Lower leg skin (tissue), 3 donors: ENCODE data around the gene HILPDA.
"Not testable (repeated sequence)": the region's sequence is repeated elsewhere in the genome, so short reads cannot be mapped to it uniquely, and the experiment has no call there.

Experiments used
- POLR2A ChIP-seq, 2 donors: fragments of 450-650 bp; IDR thresholded peaks; one replicate each; pipeline ENCODE4 v1.6.1; 2016 to 2017; ENCODE audit warnings: antibody characterized with exemption in 2 of 2, mild to moderate bottlenecking in 1 of 2, moderate library complexity in 1 of 2
- TF ChIP-seq, protein P1 (sequence below), 3 donors: fragments of 450-650 bp; IDR thresholded peaks; one replicate each; pipeline ENCODE4 v1.5.1; 2016; ENCODE audit warnings: antibody characterized with exemption in 3 of 3, mild to moderate bottlenecking in 3 of 3, moderate library complexity in 2 of 3

DNA sequence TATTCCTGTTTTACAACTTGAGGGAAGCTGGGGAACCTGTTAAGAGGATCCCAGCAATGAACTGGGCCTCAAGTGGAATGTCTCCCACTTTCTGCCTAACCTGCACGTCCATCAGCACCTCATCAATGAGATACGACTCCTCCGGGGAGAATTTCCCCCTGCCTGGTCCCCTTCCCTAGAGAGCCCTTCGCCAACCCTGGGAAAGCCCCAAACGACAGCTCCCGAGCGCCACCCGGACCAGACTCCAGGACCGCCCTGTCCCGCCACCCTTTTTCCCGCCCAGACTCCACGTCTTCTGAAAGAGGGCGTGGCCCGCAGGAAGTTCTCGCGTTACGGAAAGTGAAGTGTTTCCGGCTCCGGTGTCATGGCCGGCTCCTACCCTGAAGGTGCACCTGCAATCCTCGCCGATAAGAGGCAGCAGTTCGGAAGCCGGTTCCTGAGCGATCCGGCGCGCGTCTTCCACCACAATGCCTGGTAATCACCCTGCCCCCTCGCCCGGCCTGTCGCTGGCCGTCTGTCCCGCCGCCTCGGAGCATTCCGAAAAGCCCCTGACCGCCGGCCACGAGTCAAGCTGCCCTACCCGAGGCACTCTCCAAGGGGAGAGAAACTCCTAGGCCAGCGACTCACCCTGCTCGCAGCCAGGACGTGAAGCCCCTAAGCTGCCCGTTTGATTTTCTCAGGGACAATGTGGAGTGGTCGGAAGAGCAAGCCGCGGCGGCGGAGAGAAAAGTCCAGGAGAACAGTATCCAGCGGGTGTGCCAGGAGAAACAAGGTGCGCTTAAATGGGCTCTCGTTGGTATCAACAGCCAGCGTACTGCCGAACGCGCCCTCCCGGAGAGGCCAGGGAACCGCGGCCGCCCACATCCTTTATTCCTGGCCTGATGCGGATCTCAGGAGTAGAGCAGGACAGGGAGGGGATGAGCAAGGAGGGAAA, 21.0 kb downstream of the HILPDA start, which contains the start of gene METTL2B:
- TF ChIP-seq, protein P1, sequence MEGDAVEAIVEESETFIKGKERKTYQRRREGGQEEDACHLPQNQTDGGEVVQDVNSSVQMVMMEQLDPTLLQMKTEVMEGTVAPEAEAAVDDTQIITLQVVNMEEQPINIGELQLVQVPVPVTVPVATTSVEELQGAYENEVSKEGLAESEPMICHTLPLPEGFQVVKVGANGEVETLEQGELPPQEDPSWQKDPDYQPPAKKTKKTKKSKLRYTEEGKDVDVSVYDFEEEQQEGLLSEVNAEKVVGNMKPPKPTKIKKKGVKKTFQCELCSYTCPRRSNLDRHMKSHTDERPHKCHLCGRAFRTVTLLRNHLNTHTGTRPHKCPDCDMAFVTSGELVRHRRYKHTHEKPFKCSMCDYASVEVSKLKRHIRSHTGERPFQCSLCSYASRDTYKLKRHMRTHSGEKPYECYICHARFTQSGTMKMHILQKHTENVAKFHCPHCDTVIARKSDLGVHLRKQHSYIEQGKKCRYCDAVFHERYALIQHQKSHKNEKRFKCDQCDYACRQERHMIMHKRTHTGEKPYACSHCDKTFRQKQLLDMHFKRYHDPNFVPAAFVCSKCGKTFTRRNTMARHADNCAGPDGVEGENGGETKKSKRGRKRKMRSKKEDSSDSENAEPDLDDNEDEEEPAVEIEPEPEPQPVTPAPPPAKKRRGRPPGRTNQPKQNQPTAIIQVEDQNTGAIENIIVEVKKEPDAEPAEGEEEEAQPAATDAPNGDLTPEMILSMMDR (IDR thresholded peaks at IDR 0.05) = not testable (repeated sequence)
- TF ChIP-seq POLR2A (IDR thresholded peaks at IDR 0.05) = not testable (repeated sequence)
